ENCODE results near the gene SERPINA4. TPM values are rescaled to one million over a fixed set of nuclear protein-coding genes. Genes with fewer than 3 reads are reported as not detected.

SERPINA4 gene
- total and polyA plus RNA-seq, 4 donors, result 0.18 TPM; not detected in 3

GRCh38 chr14:94545131-94545841 lies 16.0 kb upstream of the SERPINA4 start:
- TF ChIP-seq CTCF (IDR thresholded peaks at IDR 0.05; ENCODE audit: control extremely low read depth, extremely low read depth), result no peak
- Histone ChIP-seq H3K27ac (ENCODE audit: low read depth in 1 of 2, low read length in 1 of 2) (no peak overlapping the region), H3K36me3 (ENCODE audit: control insufficient read depth in 4 of 4, insufficient read depth in 4 of 4, low read length in 4 of 4) (no peaks in the 10 kb centered on the region), H3K9ac (ENCODE audit: insufficient read depth in 1 of 2, low read length in 2 of 2) (no peak overlapping the region), H3K27me3 (ENCODE audit: control insufficient read depth in 3 of 3, insufficient read depth in 3 of 3, low read length in 2 of 3) (no peaks in the 10 kb centered on the region), H3K4me3 (no peak overlapping the region), H3K9me3 (ENCODE audit: control insufficient read depth in 4 of 4, insufficient read depth in 3 of 4, low read length in 3 of 4) (peaks cover 0 to 4% (median 0%) of the 10 kb centered on the region in 4 donors), H3K4me1 (ENCODE audit: control insufficient read depth in 5 of 5, insufficient read depth in 5 of 5, low read length in 5 of 5) (peaks cover 0 to 1% (median 0%) of the 10 kb centered on the region in 5 donors)
- 64 to 65% methylated on average over 15 of the region's 15 CpGs for WGBS, 2 donors
- ATAC-seq (ENCODE audit: insufficient read depth, low FRiP score) (no peak), DNase-seq (no peak)

- no peak for DNase-seq
These were observed 14.0 kb upstream of the SERPINA4 start for GRCh38 chr14:94547151-94547680.

GRCh38 chr14:94547726-94548125 lies 13.5 kb upstream of the SERPINA4 start:
- Histone ChIP-seq H3K27me3 (ENCODE audit: control insufficient read depth in 3 of 3, insufficient read depth in 3 of 3, low read length in 2 of 3) (no peaks in the 10 kb centered on the region), H3K27ac (ENCODE audit: low read depth in 1 of 2, low read length in 1 of 2) (no peak overlapping the region), H3K4me3 (no peak overlapping the region), H3K9me3 (ENCODE audit: control insufficient read depth in 4 of 4, insufficient read depth in 3 of 4, low read length in 3 of 4) (peaks cover 0 to 4% (median 0%) of the 10 kb centered on the region in 4 donors), H3K4me1 (ENCODE audit: control insufficient read depth in 5 of 5, insufficient read depth in 5 of 5, low read length in 5 of 5) (peaks cover 0 to 1% (median 0%) of the 10 kb centered on the region in 5 donors), H3K9ac (ENCODE audit: insufficient read depth in 1 of 2, low read length in 2 of 2) (no peak overlapping the region), H3K36me3 (ENCODE audit: control insufficient read depth in 4 of 4, insufficient read depth in 4 of 4, low read length in 4 of 4) (no peaks in the 10 kb centered on the region)
- DNase-seq (no peak), ATAC-seq (ENCODE audit: insufficient read depth, low FRiP score) (no peak)
- 78 to 82% methylated on average over 4 of the region's 4 CpGs for WGBS, 2 donors
- TF ChIP-seq CTCF (IDR thresholded peaks at IDR 0.05; ENCODE audit: control extremely low read depth, extremely low read depth), result no peak

More at GRCh38 chr14:94547151-94547680, 14.0 kb upstream of the SERPINA4 start:
- H3K27ac ChIP-seq (ENCODE audit: low read depth in 1 of 2, low read length in 1 of 2), result no peak overlapping the region
- 90 to 92% methylated on average over 8 of the region's 8 CpGs for WGBS, 2 donors
- no peaks in the 10 kb centered on the region for H3K27me3 ChIP-seq (ENCODE audit: control insufficient read depth in 3 of 3, insufficient read depth in 3 of 3, low read length in 2 of 3)
- no peaks in the 10 kb centered on the region for H3K36me3 ChIP-seq (ENCODE audit: control insufficient read depth in 4 of 4, insufficient read depth in 4 of 4, low read length in 4 of 4)
- peaks cover 0 to 1% (median 0%) of the 10 kb centered on the region in 5 donors for H3K4me1 ChIP-seq (ENCODE audit: control insufficient read depth in 5 of 5, insufficient read depth in 5 of 5, low read length in 5 of 5)
- ATAC-seq (ENCODE audit: insufficient read depth, low FRiP score), result no peak
- no peak overlapping the region for H3K4me3 ChIP-seq
- TF ChIP-seq CTCF (IDR thresholded peaks at IDR 0.05; ENCODE audit: control extremely low read depth, extremely low read depth), result no peak
- H3K9ac ChIP-seq (ENCODE audit: insufficient read depth in 1 of 2, low read length in 2 of 2), result no peak overlapping the region
- H3K9me3 ChIP-seq (ENCODE audit: control insufficient read depth in 4 of 4, insufficient read depth in 3 of 4, low read length in 3 of 4), result peaks cover 0 to 4% (median 0%) of the 10 kb centered on the region in 4 donors

Data from lung (tissue), 12 donors.